Esophagus squamous epithelium (tissue), 5 donors: Measurements from ENCODE around the gene ERN1. TPM values are rescaled to one million over a fixed set of nuclear protein-coding genes. Genes with fewer than 3 reads are reported as not detected.

ENCODE experiments used
- DNase-seq: peaks from one replicate; lab custom pipeline; 2025; lab: John Stamatoyannopoulos, UW
- H3K27ac ChIP-seq, 4 donors: fragments of 200-600 bp; sonication (generic); one replicate each; pipeline ENCODE4 v1.5.1; 2016 to 2019; ENCODE audit warnings: mild to moderate bottlenecking in 1 of 4
- H3K27me3 ChIP-seq, 4 donors: fragments of 200-600 bp; sonication (generic); 1 replicate in 3 of 4; 2 replicates in 1 of 4; pipeline versions ENCODE4 v1.5.1 to v1.6.0; 2017 to 2021; ENCODE audit warnings: antibody characterized with exemption in 1 of 4
- H3K36me3 ChIP-seq, 3 donors: fragments of 200-600 bp; sonication (generic); one replicate each; pipeline ENCODE4 v1.5.1; 2016 to 2019
- H3K4me1 ChIP-seq, 3 donors: fragments of 200-600 bp; sonication (generic); one replicate each; pipeline ENCODE4 v1.5.1; 2017 to 2019
- H3K4me3 ChIP-seq, 4 donors: fragments of 200-600 bp; sonication (generic); 1 replicate in 3 of 4; 2 replicates in 1 of 4; pipeline ENCODE4 v1.5.1; 2016 to 2019; ENCODE audit warnings: mild to moderate bottlenecking in 2 of 4, moderate library complexity in 1 of 4
- H3K9me3 ChIP-seq, 3 donors: fragments of 200-600 bp; sonication (generic); one replicate each; pipeline ENCODE4 v1.5.1; 2016 to 2019
- POLR2A ChIP-seq, 4 donors: fragments of 450-650 bp; IDR thresholded peaks; one replicate each; pipeline ENCODE4 v1.6.1; 2017; ENCODE audit warnings: antibody characterized with exemption in 4 of 4, mild to moderate bottlenecking in 4 of 4, moderate library complexity in 3 of 4
- WGBS, 2 donors: methylation state at CpG; one replicate each; pipeline ENCODE4 v1.1.5; 2018; 5-methylcytosine and 5-hydroxymethylcytosine counted together
- intact Hi-C: fragments of 100-400 bp; cut with DNase I; formaldehyde crosslinking; loops from one replicate; pipeline ENCODE4 v1.15.0; 2022
- total RNA-seq, 4 donors: library from RNA; depleted of rRNA; stranded (reverse); fragments of >200 nt; gene quantifications; one replicate each; pipeline ENCODE4 v1.1.0, GENCODE V29; 2016
- TF ChIP-seq, protein P1 (sequence below), 6 experiments: fragments of 450-650 bp in 4 of 6; fragments of 200-600 bp in 2 of 6; sonication (generic) in 2 of 6; IDR thresholded peaks; one replicate each; pipeline ENCODE4 v1.5.1; 2016 to 2019; ENCODE audit warnings: antibody characterized with exemption in 6 of 6, mild to moderate bottlenecking in 4 of 6, moderate library complexity in 4 of 6
- donor health status: DM: yes; HTN: yes; CAD: no.

ERN1 gene
- total RNA-seq, 4 donors from 2014 or later: 9.2 to 19.1 (median 15.1) TPM

DNA sequence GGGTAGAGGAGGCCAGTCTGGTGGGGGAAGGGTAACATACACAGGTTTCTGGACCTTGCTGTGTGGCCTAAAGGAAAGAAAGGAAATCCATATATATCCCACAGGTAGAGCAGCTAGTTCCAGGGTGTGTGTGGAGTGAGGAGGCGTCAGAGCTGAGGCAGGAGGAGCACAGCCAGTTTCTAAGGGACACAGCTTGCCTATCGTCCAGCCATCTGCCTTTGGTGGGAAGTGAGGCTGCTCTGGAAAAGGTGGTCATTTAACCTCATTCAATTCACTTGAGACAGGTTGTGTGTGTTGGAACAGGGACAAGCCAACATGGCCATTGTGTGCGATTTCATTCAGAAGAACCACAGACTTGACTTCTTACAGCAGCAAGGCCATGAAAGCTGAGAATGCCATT, 36.9 kb upstream of the ERN1 start:
- H3K27ac ChIP-seq: peak overlapping the region in 3 of 4 donors; percentile 9 to 59 (median 49)
- peaks cover 0 to 49% (median 0%) of the 10 kb centered on the region in 3 donors for H3K4me1 ChIP-seq
- intact Hi-C loops: no loop called here
- H3K9me3 ChIP-seq: no peaks in the 10 kb centered on the region
- H3K27me3 ChIP-seq: no peaks in the 10 kb centered on the region
- peaks cover 0 to 56% (median 0%) of the 10 kb centered on the region in 3 donors for H3K36me3 ChIP-seq
- no peak for DNase-seq
- WGBS, 2 donors: 92 to 100% methylated on average over 3 of the region's 3 CpGs
- no peak overlapping the region for H3K4me3 ChIP-seq
- TF ChIP-seq, protein P1, sequence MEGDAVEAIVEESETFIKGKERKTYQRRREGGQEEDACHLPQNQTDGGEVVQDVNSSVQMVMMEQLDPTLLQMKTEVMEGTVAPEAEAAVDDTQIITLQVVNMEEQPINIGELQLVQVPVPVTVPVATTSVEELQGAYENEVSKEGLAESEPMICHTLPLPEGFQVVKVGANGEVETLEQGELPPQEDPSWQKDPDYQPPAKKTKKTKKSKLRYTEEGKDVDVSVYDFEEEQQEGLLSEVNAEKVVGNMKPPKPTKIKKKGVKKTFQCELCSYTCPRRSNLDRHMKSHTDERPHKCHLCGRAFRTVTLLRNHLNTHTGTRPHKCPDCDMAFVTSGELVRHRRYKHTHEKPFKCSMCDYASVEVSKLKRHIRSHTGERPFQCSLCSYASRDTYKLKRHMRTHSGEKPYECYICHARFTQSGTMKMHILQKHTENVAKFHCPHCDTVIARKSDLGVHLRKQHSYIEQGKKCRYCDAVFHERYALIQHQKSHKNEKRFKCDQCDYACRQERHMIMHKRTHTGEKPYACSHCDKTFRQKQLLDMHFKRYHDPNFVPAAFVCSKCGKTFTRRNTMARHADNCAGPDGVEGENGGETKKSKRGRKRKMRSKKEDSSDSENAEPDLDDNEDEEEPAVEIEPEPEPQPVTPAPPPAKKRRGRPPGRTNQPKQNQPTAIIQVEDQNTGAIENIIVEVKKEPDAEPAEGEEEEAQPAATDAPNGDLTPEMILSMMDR (IDR thresholded peaks at IDR 0.05): no peak
- no peak for TF ChIP-seq POLR2A (IDR thresholded peaks at IDR 0.05)

GRCh38 chr17:64165347-64165746, 35.4 kb upstream of the ERN1 start:
- H3K27me3 ChIP-seq: no peaks in the 10 kb centered on the region
- H3K4me1 ChIP-seq: peaks cover 0 to 38% (median 0%) of the 10 kb centered on the region in 3 donors
- no peak for TF ChIP-seq POLR2A (IDR thresholded peaks at IDR 0.05)
- TF ChIP-seq, protein P1 (IDR thresholded peaks at IDR 0.05): no peak
- intact Hi-C loops: no loop called here
- DNase-seq: no peak
- H3K36me3 ChIP-seq: peaks cover 0 to 52% (median 0%) of the 10 kb centered on the region in 3 donors
- H3K27ac ChIP-seq: peak overlapping the region in 1 of 4 donors; percentile 1
- no peaks in the 10 kb centered on the region for H3K9me3 ChIP-seq
- WGBS, 2 donors: 84 to 87% methylated on average over 3 to 4 of the region's 4 CpGs
- H3K4me3 ChIP-seq: no peak overlapping the region

DNA sequence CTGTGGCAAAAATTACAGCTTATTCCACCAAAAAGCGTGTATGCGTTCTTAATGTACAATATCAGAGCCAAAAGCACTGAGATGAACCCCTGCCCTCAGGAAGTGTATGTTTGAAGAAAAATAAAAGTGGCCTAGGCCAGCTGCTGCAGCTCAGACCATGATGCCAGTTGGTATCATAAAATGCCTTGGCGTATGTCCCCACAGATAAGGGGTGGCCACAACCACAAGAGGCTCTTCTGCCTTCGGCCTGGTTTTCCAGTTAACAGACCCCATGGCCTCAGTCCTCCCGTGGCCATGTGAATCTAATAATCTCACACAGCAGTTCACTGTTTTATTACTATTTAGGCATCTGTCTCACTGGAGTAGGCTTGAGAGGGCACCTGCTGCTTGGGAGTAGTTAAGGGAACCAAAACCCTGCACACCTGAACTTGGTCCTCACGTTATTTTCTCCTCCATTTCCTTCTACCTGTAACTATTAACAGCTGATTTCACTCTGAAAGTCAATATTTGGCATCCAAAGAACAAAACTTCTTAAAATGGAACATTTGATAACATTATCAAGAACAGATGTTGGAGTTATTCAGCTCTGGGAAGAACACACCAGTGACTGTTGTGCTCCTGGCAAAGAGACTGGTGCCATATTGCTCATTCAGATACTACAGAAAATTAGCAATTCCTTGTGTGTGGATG, 34.8 kb upstream of the ERN1 start:
- no peak overlapping the region for H3K4me3 ChIP-seq
- intact Hi-C loops: no loop called here
- H3K27ac ChIP-seq: peak overlapping the region in 1 of 4 donors; percentile 74
- H3K36me3 ChIP-seq: peaks cover 0 to 50% (median 0%) of the 10 kb centered on the region in 3 donors
- DNase-seq: no peak
- whole genome bisulfite sequencing, 2 donors: 90 to 95% methylated on average over 6 of the region's 6 CpGs
- H3K9me3 ChIP-seq: no peaks in the 10 kb centered on the region
- TF ChIP-seq POLR2A (IDR thresholded peaks at IDR 0.05): no peak
- TF ChIP-seq, protein P1 (IDR thresholded peaks at IDR 0.05): no peak
- H3K27me3 ChIP-seq: no peaks in the 10 kb centered on the region
- H3K4me1 ChIP-seq: peaks cover 0 to 38% (median 0%) of the 10 kb centered on the region in 3 donors

GRCh38 chr17:64163468-64163867, 33.5 kb upstream of the ERN1 start:
- no peaks in the 10 kb centered on the region for H3K9me3 ChIP-seq
- TF ChIP-seq, protein P1 (IDR thresholded peaks at IDR 0.05): no peak
- no peak for TF ChIP-seq POLR2A (IDR thresholded peaks at IDR 0.05)
- no peak overlapping the region for H3K4me3 ChIP-seq
- 51 to 85% methylated on average over 4 to 6 of the region's 6 CpGs for WGBS, 2 donors
- DNase-seq: no peak
- H3K36me3 ChIP-seq: peaks cover 0 to 53% (median 0%) of the 10 kb centered on the region in 3 donors
- peak overlapping the region in 3 of 4 donors; percentile 52 to 74 (median 59) for H3K27ac ChIP-seq
- peaks cover 0 to 46% (median 0%) of the 10 kb centered on the region in 3 donors for H3K4me1 ChIP-seq
- no peaks in the 10 kb centered on the region for H3K27me3 ChIP-seq
- intact Hi-C loops: no loop called here

GRCh38 chr17:64162554-64162953, 32.6 kb upstream of the ERN1 start:
- Histone ChIP-seq H3K4me1 (peaks cover 0 to 49% (median 0%) of the 10 kb centered on the region in 3 donors), H3K27ac (peak overlapping the region in 3 of 4 donors; percentile 52 to 74 (median 59)), H3K4me3 (no peak overlapping the region), H3K9me3 (no peaks in the 10 kb centered on the region), H3K27me3 (no peaks in the 10 kb centered on the region), H3K36me3 (peaks cover 0 to 50% (median 0%) of the 10 kb centered on the region in 3 donors)
- intact Hi-C loops: no loop called here
- WGBS, 2 donors: 72 to 79% methylated on average over 2 of the region's 2 CpGs
- no peak for TF ChIP-seq POLR2A (IDR thresholded peaks at IDR 0.05)
- TF ChIP-seq, protein P1 (IDR thresholded peaks at IDR 0.05): no peak
- no peak for DNase-seq
